Endodermal cell (in vitro differentiated cells): ENCODE data around the gene RAB19. TPM values are rescaled to one million over a fixed set of nuclear protein-coding genes. Genes with fewer than 3 reads are reported as not detected.

Source experiments
- DNase-seq: peaks from one replicate; pipeline ENCODE4 v3.0.0-alpha.2; 2017
- H3K27ac ChIP-seq: 2 replicates; pipeline ENCODE4 v1.5.1; 2013; ENCODE audit warnings: mild to moderate bottlenecking, low read depth, low read length, moderate library complexity
- H3K27me3 ChIP-seq: 2 replicates; pipeline ENCODE4 v1.6.1; 2013; ENCODE audit warnings: mild to moderate bottlenecking, low read length, moderate library complexity; ENCODE audit not compliant: insufficient read depth, control insufficient read depth, poor library complexity, severe bottlenecking
- H3K36me3 ChIP-seq: 2 replicates; pipeline ENCODE4 v1.7.0; 2013; ENCODE audit warnings: mild to moderate bottlenecking, low read length, moderate library complexity; ENCODE audit not compliant: control insufficient read depth, insufficient read depth
- H3K4me1 ChIP-seq: one replicate; pipeline ENCODE4 v1.7.0; 2013; ENCODE audit warnings: low read length; ENCODE audit not compliant: control insufficient read depth, insufficient read depth
- H3K4me3 ChIP-seq: 2 replicates; pipeline ENCODE4 v1.5.1; 2013; ENCODE audit warnings: mild to moderate bottlenecking, low read length, moderate library complexity
- H3K9ac ChIP-seq: 2 replicates; pipeline ENCODE4 v1.6.1; 2013; ENCODE audit warnings: mild to moderate bottlenecking, low read length, moderate library complexity; ENCODE audit not compliant: poor library complexity, severe bottlenecking; ENCODE audit errors: extremely low read depth
- H3K9me3 ChIP-seq: 2 replicates; pipeline ENCODE4 v1.6.1; 2013; ENCODE audit warnings: mild to moderate bottlenecking, low read length, moderate library complexity; ENCODE audit not compliant: control insufficient read depth
- H3K27ac Mint-ChIP-seq: 2 replicates; pipeline ENCODE4 v1.8.0; 2020; ENCODE audit warnings: mixed read lengths
- H3K27me3 Mint-ChIP-seq: 2 replicates; pipeline ENCODE4 v1.8.0; 2021; ENCODE audit warnings: mild to moderate bottlenecking, mixed read lengths; ENCODE audit not compliant: insufficient read depth
- H3K36me3 Mint-ChIP-seq: 2 replicates; pipeline ENCODE4 v1.8.0; 2020; ENCODE audit warnings: low read depth, mixed read lengths
- H3K4me1 Mint-ChIP-seq: 2 replicates; pipeline ENCODE4 v1.8.0; 2020; ENCODE audit warnings: mixed read lengths
- H3K4me3 Mint-ChIP-seq: 2 replicates; pipeline ENCODE4 v1.8.0; 2020; ENCODE audit warnings: mild to moderate bottlenecking, moderate library complexity, mixed read lengths
- H3K9me3 Mint-ChIP-seq: 2 replicates; pipeline ENCODE4 v1.8.0; 2020; ENCODE audit warnings: mild to moderate bottlenecking, mixed read lengths
- CTCF ChIP-seq: fragments of 200-600 bp; sonication (generic); conservative IDR thresholded peaks from 2 replicates; pipeline ENCODE4 v1.5.0; 2021; ENCODE audit warnings: antibody characterized with exemption, mild to moderate bottlenecking
- WGBS, 2 experiments: methylation state at CpG; one replicate each; pipeline versions ENCODE4 v1.1.5 to v1.1.7; 2013; ENCODE audit warnings: missing lambda C conversion rate in 2 of 2, mixed read lengths in 1 of 2; ENCODE audit not compliant: insufficient coverage in 1 of 2, insufficient read length in 1 of 2; 5-methylcytosine and 5-hydroxymethylcytosine counted together
- total RNA-seq, 2 donors: library from RNA; stranded (reverse); fragmentation: NEBNext Ultra II Directional in 1 of 2; extraction: Animal tissue kit (Norgen Biotek cat#: 25700) in 1 of 2; gene quantifications; 2 replicates in 1 of 2; 3 replicates in 1 of 2; pipeline ENCODE4 v1.2.1, GENCODE V29; 2021

The RAB19 gene
- total RNA-seq, 2 donors from 2014 or later, result 5.1 to 5.7 TPM

- no peaks in the 10 kb centered on the region for H3K27me3 Mint-ChIP-seq
- H3K9me3 Mint-ChIP-seq, result no peaks in the 10 kb centered on the region
- peak overlapping the region; percentile 85 for H3K27ac Mint-ChIP-seq
- Histone ChIP-seq H3K27me3 (no peaks in the 10 kb centered on the region), H3K36me3 (peaks cover 16% of the 10 kb centered on the region), H3K4me1 (no peaks in the 10 kb centered on the region), H3K9me3 (no peaks in the 10 kb centered on the region), H3K27ac (no peak overlapping the region), H3K4me3 (peak overlapping the region; percentile 88), H3K9ac (no peak overlapping the region)
- H3K4me3 Mint-ChIP-seq, result peak overlapping the region; percentile 96
- peak; percentile 60 for DNase-seq
- WGBS, 2 experiments, result 80 to 83% methylated on average over 1 of the region's 2 CpGs
- H3K4me1 Mint-ChIP-seq, result peaks cover 11% of the 10 kb centered on the region
- peaks cover 16% of the 10 kb centered on the region for H3K36me3 Mint-ChIP-seq
- TF ChIP-seq CTCF, result peak; percentile 76
These were observed 72.0 kb downstream of the RAB19 start for GRCh38 chr7:140475747-140476333.

GRCh38 chr7:140476698-140477261 lies 72.9 kb downstream of the RAB19 start:
- DNase-seq, result no peak
- Histone ChIP-seq H3K4me3 (peak overlapping the region; percentile 88), H3K36me3 (peaks cover 9% of the 10 kb centered on the region), H3K27ac (no peak overlapping the region), H3K4me1 (no peaks in the 10 kb centered on the region), H3K9me3 (no peaks in the 10 kb centered on the region), H3K9ac (peak overlapping the region; percentile 91), H3K27me3 (no peaks in the 10 kb centered on the region)
- H3K36me3 Mint-ChIP-seq, result peaks cover 9% of the 10 kb centered on the region
- H3K27ac Mint-ChIP-seq, result peak overlapping the region; percentile 85
- H3K4me1 Mint-ChIP-seq, result peaks cover 19% of the 10 kb centered on the region
- H3K27me3 Mint-ChIP-seq, result no peaks in the 10 kb centered on the region
- peak overlapping the region; percentile 96 for H3K4me3 Mint-ChIP-seq
- WGBS, 2 experiments, result 80 to 96% methylated on average over 8 to 11 of the region's 11 CpGs
- H3K9me3 Mint-ChIP-seq, result no peaks in the 10 kb centered on the region
- TF ChIP-seq CTCF, result no peak

Other genes starting within 250 kb of the RAB19 start
- gene KDM7A, start 227.1 kb upstream of the RAB19 start, total RNA-seq, result 10 to 100 TPM; 22.9 to 24.5 TPM
- gene SLC37A3, start 5.5 kb upstream of the RAB19 start, total RNA-seq, result 10 to 100 TPM; 55.4 to 60.5 TPM
- gene MKRN1, start 75.4 kb downstream of the RAB19 start, total RNA-seq, result 100 to 1,000 TPM; 135 to 163 TPM
- 10 to 100 TPM; 28.5 to 40.6 TPM for gene DENND2A, start 236.8 kb downstream of the RAB19 start, total RNA-seq